Middle frontal gyrus (tissue), 1 donor: ENCODE data around the gene ERICH3.

Source experiments
- DNase-seq: peaks from one replicate; pipeline ENCODE4 v3.0.0-alpha.2; 2015; ENCODE audit warnings: low spot score; ENCODE audit errors: extremely low spot score

The ERICH3 gene

GRCh38 chr1:74590288-74590687 lies 83.3 kb downstream of the ERICH3 start:
- DNase-seq = no peak

- DNase-seq = no peak
Measured at GRCh38 chr1:74587888-74588287, 85.7 kb downstream of the ERICH3 start.

- no peak for DNase-seq
Measured at GRCh38 chr1:74586253-74586897, 87.2 kb downstream of the ERICH3 start.

- no peak for DNase-seq
Measured at GRCh38 chr1:74584185-74584584, 89.4 kb downstream of the ERICH3 start.

- no peak for DNase-seq
Measured at GRCh38 chr1:74583397-74583796, 90.2 kb downstream of the ERICH3 start.

- no peak for DNase-seq
Measured at GRCh38 chr1:74579425-74579824, 94.2 kb downstream of the ERICH3 start.

GRCh38 chr1:74578101-74578500 lies 95.5 kb downstream of the ERICH3 start:
- DNase-seq = no peak

- DNase-seq = no peak
Measured at GRCh38 chr1:74571891-74572290, 101.7 kb downstream of the ERICH3 start.

GRCh38 chr1:74571493-74571800 lies 102.1 kb downstream of the ERICH3 start:
- no peak for DNase-seq

GRCh38 chr1:74570797-74571492 lies 102.6 kb downstream of the ERICH3 start:
- no peak for DNase-seq

- no peak for DNase-seq
Measured at GRCh38 chr1:74549932-74550331, 123.7 kb downstream of the ERICH3 start.

GRCh38 chr1:74548961-74549750 lies 124.4 kb downstream of the ERICH3 start:
- no peak for DNase-seq

- no peak for DNase-seq
Measured at GRCh38 chr1:74545821-74546220, 127.8 kb downstream of the ERICH3 start.

- DNase-seq = peak; percentile 42
Measured at GRCh38 chr1:74534241-74534640, 139.4 kb downstream of the ERICH3 start.

GRCh38 chr1:74531796-74532195 lies 141.8 kb downstream of the ERICH3 start:
- no peak for DNase-seq

- DNase-seq = no peak
Measured at GRCh38 chr1:74530892-74531291, 142.7 kb downstream of the ERICH3 start.

GRCh38 chr1:74528123-74528522 lies 145.5 kb downstream of the ERICH3 start:
- no peak for DNase-seq

GRCh38 chr1:74526708-74527107 lies 146.9 kb downstream of the ERICH3 start:
- no peak for DNase-seq

GRCh38 chr1:74523873-74524480 lies 149.6 kb downstream of the ERICH3 start:
- DNase-seq = no peak

- no peak for DNase-seq
Measured at GRCh38 chr1:74522148-74522547, 151.4 kb downstream of the ERICH3 start.
